PC-9 (cell line): Measurements from ENCODE around the gene ZIK1. TPM values are rescaled to one million over a fixed set of nuclear protein-coding genes. Genes with fewer than 3 reads are reported as not detected.

Experiments used
- BruUV-seq: library from RNA; stranded (reverse); fragments of 400-500 nt; replicated peaks from 2 replicates; lab custom pipeline; 2021; lab: Mats Ljungman, UMichigan
- CTCF ChIA-PET: fragments of 300-600 bp; sonication (Branson Sonifier 250); formaldehyde crosslinking; loops from one replicate; lab custom pipeline; 2022; ENCODE audit warnings: antibody characterized with exemption; lab: Charles Lee
- POLR2A ChIA-PET: fragments of 300-600 bp; sonication (Branson Sonifier 250); formaldehyde crosslinking; loops from one replicate; lab custom pipeline; 2022; ENCODE audit warnings: antibody characterized with exemption; ENCODE audit not compliant: unreplicated experiment; lab: Charles Lee
- DNase-seq, 2 experiments: peaks; one replicate each; pipeline versions ENCODE4 v3.0.0 to v3.0.0-alpha.2; 2015 to 2022; ENCODE audit warnings: mixed read lengths in 1 of 2
- H2AFZ ChIP-seq: fragments of 200-600 bp; sonication (generic); 2 replicates; pipeline ENCODE4 v1.8.1; 2017; ENCODE audit warnings: antibody characterized with exemption
- H3F3A ChIP-seq: fragments of 200-600 bp; sonication (generic); 2 replicates; pipeline ENCODE4 v1.8.1; 2017; ENCODE audit warnings: antibody characterized with exemption, mild to moderate bottlenecking, low read depth; ENCODE audit not compliant: insufficient read depth
- H3K27ac ChIP-seq: fragments of 200-600 bp; sonication (generic); 2 replicates; pipeline ENCODE4 v1.6.1; 2016; ENCODE audit warnings: mixed run types
- H3K27me3 ChIP-seq: fragments of 200-600 bp; sonication (generic); 2 replicates; pipeline ENCODE4 v1.6.1; 2016; ENCODE audit warnings: low read depth, mixed run types; ENCODE audit not compliant: insufficient read depth
- H3K36me3 ChIP-seq: fragments of 200-600 bp; sonication (generic); 2 replicates; pipeline ENCODE4 v1.6.1; 2016; ENCODE audit warnings: low read depth, mixed run types
- H3K4me1 ChIP-seq: fragments of 200-600 bp; sonication (generic); replicated peaks from 2 replicates; pipeline ENCODE4 v1.6.1; 2016; ENCODE audit warnings: mixed run types; ENCODE audit not compliant: insufficient read depth
- H3K4me2 ChIP-seq: fragments of 200-600 bp; sonication (generic); 2 replicates; pipeline ENCODE4 v1.6.1; 2017; ENCODE audit warnings: mixed run types
- H3K4me3 ChIP-seq: fragments of 200-600 bp; sonication (generic); 2 replicates; pipeline ENCODE4 v1.6.1; 2016; ENCODE audit warnings: mixed run types
- H3K79me2 ChIP-seq: fragments of 200-600 bp; sonication (generic); 2 replicates; pipeline ENCODE4 v1.6.1; 2017; ENCODE audit warnings: low read depth, mixed run types
- H3K9me2 ChIP-seq: fragments of 200-600 bp; sonication (generic); 2 replicates; pipeline ENCODE4 v1.8.1; 2017; ENCODE audit warnings: mild to moderate bottlenecking; ENCODE audit not compliant: insufficient read depth
- H3K9me3 ChIP-seq: fragments of 200-600 bp; sonication (generic); 2 replicates; pipeline ENCODE4 v1.8.1; 2016; ENCODE audit warnings: low read depth; ENCODE audit not compliant: insufficient read depth
- H4K20me1 ChIP-seq: fragments of 200-600 bp; sonication (generic); 2 replicates; pipeline ENCODE4 v1.8.1; 2017; ENCODE audit not compliant: insufficient read depth
- CTCF ChIP-seq: fragments of 200-600 bp; sonication (generic); conservative IDR thresholded peaks from 2 replicates; pipeline ENCODE4 v1.6.1; 2017; ENCODE audit warnings: mixed run types, antibody characterized with exemption, mild to moderate bottlenecking, moderate library complexity
- EZH2 ChIP-seq: fragments of 200-600 bp; sonication (generic); IDR thresholded peaks from 2 replicates; pipeline ENCODE4 v1.8.0; 2017; ENCODE audit warnings: antibody characterized with exemption, low read depth
- intact Hi-C: fragments of 100-400 bp; cut with micrococcal nuclease; formaldehyde crosslinking; loops from one replicate; pipeline ENCODE4 v1.10.0; 2022; ENCODE audit not compliant: unreplicated experiment
- total RNA-seq: library from RNA; stranded (reverse); gene quantifications from 2 replicates; pipeline ENCODE4 v1.2.3, GENCODE V29; 2021

ZIK1 gene
- total RNA-seq, 1 experiment from 2014 or later, result 2.2 TPM

GRCh38 chr19:57552432-57552831 lies 31.5 kb upstream of the ZIK1 start:
- Histone ChIP-seq H3K9me3 (peaks cover 64% of the 10 kb centered on the region), H3K36me3 (peaks cover 88% of the 10 kb centered on the region), H3F3A (peaks cover 4% of the 10 kb centered on the region; the same call in 1 of the 2 replicates), H3K4me2 (no peak overlapping the region), H3K4me3 (no peak overlapping the region), H3K4me1 (no peaks in the 10 kb centered on the region), H3K79me2 (peaks cover 2% of the 10 kb centered on the region; the same call in 1 of the 2 replicates), H2AFZ (no peak overlapping the region), H3K27ac (no peak overlapping the region), H3K27me3 (no peaks in the 10 kb centered on the region), H4K20me1 (no peaks in the 10 kb centered on the region), H3K9me2 (no peaks in the 10 kb centered on the region)
- intact Hi-C loops, result no loop called here
- TF ChIP-seq CTCF, result no peak
- TF ChIP-seq EZH2, result no peak
- ChIA-PET POLR2A (no interaction called here), CTCF (no interaction called here)
- no peak for DNase-seq
- BruUV-seq, result no TSS peak

GRCh38 chr19:57557659-57558058 lies 26.3 kb upstream of the ZIK1 start:
- H3K36me3 ChIP-seq, result peaks cover 45% of the 10 kb centered on the region
- ChIA-PET POLR2A (no interaction called here), CTCF (no interaction called here)
- no TSS peak for BruUV-seq
- H3K4me3 ChIP-seq, result peak overlapping the region; percentile 90; the same call in 1 of the 2 replicates
- H2AFZ ChIP-seq, result no peak overlapping the region
- H3K4me2 ChIP-seq, result 0 out of 2 replicates have a peak overlapping the region, but pooled peaks have one; percentile 97
- TF ChIP-seq CTCF (no peak), EZH2 (no peak)
- peaks cover 50% of the 10 kb centered on the region for H3K9me3 ChIP-seq
- no peaks in the 10 kb centered on the region for H4K20me1 ChIP-seq
- intact Hi-C loops, result loop anchor here (2.0 to 5.0 kb wide), 2 partner anchors 31 to 75 kb away; partner anchors contain the start of genes ZNF211 and ZNF549
- H3K79me2 ChIP-seq, result peaks cover 23% of the 10 kb centered on the region
- no peak for DNase-seq
- H3K27me3 ChIP-seq, result no peaks in the 10 kb centered on the region
- H3K4me1 ChIP-seq, result peaks cover 13% of the 10 kb centered on the region
- H3K9me2 ChIP-seq, result no peaks in the 10 kb centered on the region
- no peak overlapping the region for H3K27ac ChIP-seq
- 0 out of 2 replicates have a peak, but pooled peaks cover 18% of the 10 kb centered on the region for H3F3A ChIP-seq

DNA sequence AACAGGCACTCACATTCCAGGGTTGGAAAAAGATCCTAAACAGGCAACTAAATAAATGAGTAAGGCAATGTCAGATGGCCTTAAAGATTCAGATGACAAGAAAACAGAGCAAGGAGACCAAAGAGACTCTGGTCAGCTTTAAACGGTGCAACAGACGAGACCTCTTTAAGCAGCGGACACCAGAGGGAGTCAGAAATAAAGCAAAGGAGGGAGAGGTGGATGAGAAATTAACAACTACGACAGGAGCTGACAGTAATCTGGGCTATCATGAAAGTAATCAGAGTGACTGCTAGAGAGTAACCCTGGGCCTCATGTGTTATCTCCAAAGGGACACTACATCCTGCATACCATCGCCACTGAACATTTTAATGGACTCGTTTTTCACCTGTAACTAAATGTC lies 25.4 kb upstream of the ZIK1 start:
- POLR2A ChIA-PET, result interaction anchor here (0.7 kb wide), 1 partner anchor 189 kb away, joined by 3 read pairs; no protein-coding TSS in a partner anchor
- Histone ChIP-seq H3K9me2 (no peaks in the 10 kb centered on the region), H3K9me3 (peaks cover 53% of the 10 kb centered on the region), H3K4me3 (peak overlapping the region; percentile 90), H3K4me2 (peak overlapping the region; percentile 97), H3K79me2 (peaks cover 23% of the 10 kb centered on the region), H3K4me1 (peaks cover 13% of the 10 kb centered on the region), H3K27ac (no peak overlapping the region; the same call in 1 of the 2 replicates), H3K36me3 (peaks cover 37% of the 10 kb centered on the region), H3K27me3 (no peaks in the 10 kb centered on the region), H4K20me1 (no peaks in the 10 kb centered on the region), H2AFZ (peak overlapping the region; percentile 96), H3F3A (0 out of 2 replicates have a peak, but pooled peaks cover 18% of the 10 kb centered on the region)
- no peak for DNase-seq
- intact Hi-C loops, result loop anchor here (2.0 to 5.0 kb wide), 2 partner anchors 32 to 74 kb away; partner anchors contain the start of genes ZNF211 and ZNF549
- BruUV-seq, result no TSS peak
- CTCF ChIA-PET, result interaction anchor here (0.6 kb wide), 1 partner anchor 443 kb away, joined by 3 read pairs; no protein-coding TSS in a partner anchor
- no peak for TF ChIP-seq EZH2
- no peak for TF ChIP-seq CTCF
